ENCODE data around the gene PRR12.

Gene PRR12, protein sequence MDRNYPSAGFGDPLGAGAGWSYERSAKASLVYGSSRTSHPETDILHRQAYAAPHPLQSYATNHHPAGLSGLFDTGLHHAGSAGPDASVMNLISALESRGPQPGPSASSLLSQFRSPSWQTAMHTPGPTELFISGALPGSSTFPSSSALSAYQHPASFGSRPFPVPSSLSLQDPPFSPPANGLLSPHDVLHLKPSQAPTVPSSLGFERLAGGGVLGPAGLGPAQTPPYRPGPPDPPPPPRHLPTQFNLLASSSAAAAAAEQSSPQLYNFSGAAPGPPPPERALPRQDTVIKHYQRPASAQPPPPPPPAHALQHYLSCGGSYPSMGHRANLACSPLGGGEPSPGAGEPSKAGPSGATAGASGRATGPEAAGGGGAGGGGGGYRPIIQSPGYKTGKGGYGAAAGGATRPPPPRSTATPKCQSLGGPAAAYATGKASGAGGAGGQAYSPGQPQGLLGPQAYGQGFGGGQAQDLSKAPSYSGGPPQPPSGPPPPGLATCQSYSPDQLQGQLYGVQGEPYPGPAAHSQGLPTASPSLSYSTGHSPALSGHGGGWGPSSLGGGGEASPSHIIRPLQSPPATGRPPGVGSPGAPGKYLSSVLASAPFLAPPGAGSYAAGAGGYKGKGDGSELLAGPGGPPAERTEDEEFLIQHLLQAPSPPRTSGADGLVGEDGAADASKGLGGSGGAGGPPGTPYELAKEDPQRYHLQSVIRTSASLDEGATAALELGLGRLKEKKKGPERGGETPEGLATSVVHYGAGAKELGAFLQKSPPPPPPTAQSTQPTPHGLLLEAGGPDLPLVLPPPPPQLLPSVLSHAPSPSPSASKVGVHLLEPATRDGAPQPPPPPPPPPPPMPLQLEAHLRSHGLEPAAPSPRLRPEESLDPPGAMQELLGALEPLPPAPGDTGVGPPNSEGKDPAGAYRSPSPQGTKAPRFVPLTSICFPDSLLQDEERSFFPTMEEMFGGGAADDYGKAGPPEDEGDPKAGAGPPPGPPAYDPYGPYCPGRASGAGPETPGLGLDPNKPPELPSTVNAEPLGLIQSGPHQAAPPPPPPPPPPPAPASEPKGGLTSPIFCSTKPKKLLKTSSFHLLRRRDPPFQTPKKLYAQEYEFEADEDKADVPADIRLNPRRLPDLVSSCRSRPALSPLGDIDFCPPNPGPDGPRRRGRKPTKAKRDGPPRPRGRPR (N-terminal part only)

DNA sequence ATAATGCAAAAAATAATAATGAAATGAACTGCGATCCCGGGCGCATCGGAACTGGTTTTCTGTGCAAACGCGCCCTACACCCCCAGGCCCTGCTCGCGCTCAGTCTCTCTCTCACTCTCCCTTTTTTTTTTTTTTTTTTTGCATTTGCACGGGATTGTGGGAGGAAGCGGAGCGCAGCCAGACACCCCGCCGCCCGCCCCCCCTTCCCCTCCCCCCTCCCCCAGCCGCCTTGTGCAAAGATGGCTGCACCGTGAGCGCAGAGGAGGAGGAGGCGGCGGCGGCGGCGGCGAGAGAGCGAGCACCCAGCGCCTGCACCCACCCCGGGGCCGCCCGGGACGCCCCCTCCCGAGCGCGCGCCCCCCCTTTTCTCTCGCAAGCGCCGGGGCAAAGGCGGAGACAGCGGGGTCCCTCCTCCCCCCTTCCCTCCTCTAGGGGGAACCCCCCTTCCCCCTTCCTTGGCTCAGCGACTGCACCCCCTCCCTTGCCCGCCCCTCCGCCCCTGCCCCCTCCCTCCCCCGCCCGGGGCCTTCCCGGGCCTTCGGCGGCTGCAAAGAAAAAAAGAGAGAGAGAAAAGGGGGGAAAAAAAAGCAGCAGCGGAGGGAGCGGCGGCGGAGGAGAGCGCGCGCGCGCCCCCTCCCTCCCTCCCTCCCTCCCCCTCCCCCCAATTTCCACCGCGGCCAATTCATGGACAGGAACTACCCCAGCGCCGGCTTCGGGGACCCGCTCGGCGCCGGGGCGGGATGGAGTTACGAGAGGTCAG, at the start of gene PRR12:
Gene PRR12, plus strand, starts transcription at position 212 of the 760 bp plus-strand sequence. Its CDS starts 473 bp downstream, at position 685.
- DNase-seq (ENCODE audit: low spot score) (peak; percentile 88), FAIRE-seq (no peak)

DNA sequence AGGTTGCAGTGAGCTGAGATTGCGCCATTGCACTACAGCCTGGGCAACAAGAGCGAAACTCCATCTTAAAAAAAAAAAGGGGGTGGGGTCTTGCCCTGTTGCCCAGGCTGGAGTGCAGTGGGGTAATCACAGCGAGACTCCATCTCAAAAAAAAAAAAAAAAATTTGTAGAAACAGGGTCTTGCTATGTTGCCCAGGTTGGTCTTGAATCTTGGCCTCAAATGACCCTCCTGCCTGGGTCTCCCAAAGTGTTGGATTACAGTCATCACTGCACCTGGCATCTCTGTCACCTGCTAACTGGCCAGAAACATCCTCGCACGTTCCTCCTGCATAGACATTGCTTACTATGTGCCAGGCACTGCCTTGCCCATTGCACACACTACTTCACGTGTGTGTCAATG, 49.1 kb upstream of the PRR12 start:
- peak; percentile 46 for FAIRE-seq

DNA sequence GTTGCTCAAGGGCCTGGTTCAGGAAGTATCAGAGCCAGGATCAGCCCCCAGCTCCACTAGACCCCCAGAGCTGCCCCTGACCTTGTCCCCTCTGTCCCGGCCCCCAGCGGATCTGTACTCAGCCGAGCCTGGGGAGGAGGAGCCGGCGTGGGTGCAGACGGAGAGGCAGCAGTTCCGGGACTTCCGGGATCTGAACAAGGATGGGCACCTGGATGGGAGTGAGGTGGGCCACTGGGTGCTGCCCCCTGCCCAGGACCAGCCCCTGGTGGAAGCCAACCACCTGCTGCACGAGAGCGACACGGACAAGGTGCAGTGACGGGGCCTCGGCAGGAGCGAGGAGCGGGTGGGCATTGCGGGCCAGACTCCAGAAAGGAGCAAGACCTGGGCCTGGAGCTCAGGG, 48.5 kb upstream of the PRR12 start:
- DNase-seq (ENCODE audit: low spot score) (no peak), FAIRE-seq (no peak)

More for the DNA sequence above, 49.1 kb upstream of the PRR12 start:
- no peak for DNase-seq (ENCODE audit: low spot score)

DNA sequence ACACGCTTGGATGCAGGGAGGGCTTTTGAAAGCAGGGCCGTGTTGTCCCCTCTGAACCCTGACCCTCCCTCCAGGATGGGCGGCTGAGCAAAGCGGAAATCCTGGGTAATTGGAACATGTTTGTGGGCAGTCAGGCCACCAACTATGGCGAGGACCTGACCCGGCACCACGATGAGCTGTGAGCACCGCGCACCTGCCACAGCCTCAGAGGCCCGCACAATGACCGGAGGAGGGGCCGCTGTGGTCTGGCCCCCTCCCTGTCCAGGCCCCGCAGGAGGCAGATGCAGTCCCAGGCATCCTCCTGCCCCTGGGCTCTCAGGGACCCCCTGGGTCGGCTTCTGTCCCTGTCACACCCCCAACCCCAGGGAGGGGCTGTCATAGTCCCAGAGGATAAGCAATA, 48.0 kb upstream of the PRR12 start:
- DNase-seq (ENCODE audit: low spot score) (no peak), FAIRE-seq (no peak)

DNA sequence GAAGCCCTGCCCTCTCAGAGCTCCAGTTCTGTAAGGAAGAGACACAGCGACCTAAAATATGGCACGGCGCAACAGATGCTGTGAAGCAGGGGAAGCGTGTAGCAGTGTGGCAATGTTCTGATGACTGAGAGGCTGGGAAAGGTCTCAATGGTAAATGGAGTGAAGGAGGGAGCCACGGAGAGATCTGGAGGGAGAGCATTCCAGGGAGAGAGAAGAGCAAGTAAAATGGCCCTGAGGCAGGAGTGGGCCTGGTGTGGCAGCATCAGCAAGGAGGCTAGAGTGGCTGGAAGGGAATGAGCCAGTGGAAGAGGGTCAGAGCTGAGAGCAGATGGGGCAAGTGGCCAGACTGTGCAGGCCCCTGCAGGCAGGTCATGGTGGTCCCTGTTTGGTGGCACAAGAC, 46.8 kb upstream of the PRR12 start:
- no peak for FAIRE-seq
- DNase-seq (ENCODE audit: low spot score) = no peak

DNA sequence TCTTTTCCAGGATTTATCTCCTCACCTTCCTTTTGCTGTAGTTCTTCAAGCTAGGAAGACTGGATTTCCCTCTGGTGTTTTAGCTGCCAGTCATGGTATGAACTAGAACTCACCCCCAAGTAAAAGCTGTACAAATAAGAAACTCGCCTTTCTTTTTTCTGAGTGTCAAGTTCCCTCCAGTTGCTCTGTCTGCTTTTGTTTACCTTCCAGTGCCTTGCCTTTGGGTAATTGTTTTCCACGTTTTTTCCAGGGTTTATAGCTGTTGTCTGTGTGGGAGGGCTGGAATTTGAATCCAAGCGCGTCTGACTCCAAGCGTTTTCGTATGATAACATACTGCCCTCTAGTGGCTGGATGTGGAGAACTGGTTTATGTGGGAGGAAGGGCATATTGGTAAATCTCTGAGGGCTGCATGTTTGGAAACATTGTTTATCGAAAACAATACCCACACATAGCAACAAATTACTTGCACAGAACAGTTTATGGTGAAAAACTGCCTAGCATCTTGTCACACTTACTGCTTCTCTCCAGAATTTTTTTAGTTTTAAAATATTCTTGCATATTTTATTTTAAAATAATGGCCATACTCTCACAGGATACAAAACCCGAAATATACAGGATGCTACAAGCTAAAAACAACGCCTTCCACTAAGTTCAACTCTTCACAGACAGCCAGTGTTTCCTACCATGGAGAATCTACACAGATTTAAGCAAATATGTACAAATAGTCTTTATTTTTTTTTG, 44.0 kb upstream of the PRR12 start:
- DNase-seq (ENCODE audit: low spot score) = peak; percentile 81
- no peak for FAIRE-seq

DNA sequence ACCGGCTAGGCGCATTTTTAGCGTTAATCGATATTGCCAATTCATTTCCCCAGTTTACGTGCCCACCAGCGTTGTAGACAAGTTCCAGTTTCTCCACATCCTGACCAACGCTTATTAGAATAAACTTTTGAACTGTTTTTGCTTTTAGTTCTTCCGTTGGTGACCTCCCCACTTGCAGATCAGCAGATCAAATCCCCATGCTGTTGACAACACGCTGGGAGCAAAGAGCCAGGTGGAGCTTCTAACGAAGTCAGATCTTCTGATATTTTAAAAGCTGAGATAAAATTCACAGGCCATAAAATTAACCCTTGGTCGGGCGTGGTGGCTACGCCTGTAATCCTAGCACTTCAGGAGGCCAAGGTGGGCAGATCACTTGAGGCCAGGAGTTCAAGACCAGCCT, 41.9 kb upstream of the PRR12 start:
- DNase-seq (ENCODE audit: low spot score) (no peak), FAIRE-seq (no peak)

DNA sequence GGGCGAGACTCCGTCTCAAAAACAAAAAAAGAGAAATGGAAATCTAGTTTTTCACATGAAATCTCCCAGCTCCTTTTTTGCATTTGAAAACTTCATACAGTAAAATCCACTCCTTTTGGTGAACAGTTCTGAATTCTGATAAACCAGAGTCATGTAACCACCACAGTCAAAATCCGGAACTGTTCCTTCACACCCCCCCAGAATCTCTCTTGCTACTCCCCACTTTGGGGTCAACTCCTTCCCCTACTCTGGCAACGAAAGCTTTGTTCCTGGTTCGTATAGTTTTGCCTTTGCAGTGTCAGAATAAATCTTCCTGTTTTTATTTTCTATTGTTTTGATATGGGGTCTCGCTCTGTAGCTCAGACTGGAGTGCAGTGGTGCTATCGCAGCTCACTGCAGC, 39.5 kb upstream of the PRR12 start:
- FAIRE-seq (no peak), DNase-seq (ENCODE audit: low spot score) (no peak)

DNA sequence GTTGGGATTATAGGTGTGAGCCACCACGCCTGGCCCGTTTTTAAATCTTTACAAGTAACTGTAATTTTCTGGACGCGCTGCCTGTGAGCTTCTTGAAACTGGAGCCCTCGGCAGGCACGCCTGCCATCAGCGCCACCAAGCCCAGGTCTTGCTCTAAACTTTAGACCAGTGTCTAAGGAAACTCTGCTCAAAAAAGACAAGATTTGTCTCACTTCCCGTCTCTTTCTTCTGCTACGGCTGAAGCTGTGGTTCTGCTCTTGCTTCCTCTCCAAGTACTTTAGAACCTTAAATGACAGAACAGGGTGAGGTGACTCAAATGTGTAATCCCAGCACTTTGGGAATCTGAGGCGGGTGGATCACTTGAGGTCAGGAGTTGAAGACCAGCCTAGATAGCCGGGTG, 38.2 kb upstream of the PRR12 start:
- DNase-seq (ENCODE audit: low spot score) (no peak), FAIRE-seq (no peak)

DNA sequence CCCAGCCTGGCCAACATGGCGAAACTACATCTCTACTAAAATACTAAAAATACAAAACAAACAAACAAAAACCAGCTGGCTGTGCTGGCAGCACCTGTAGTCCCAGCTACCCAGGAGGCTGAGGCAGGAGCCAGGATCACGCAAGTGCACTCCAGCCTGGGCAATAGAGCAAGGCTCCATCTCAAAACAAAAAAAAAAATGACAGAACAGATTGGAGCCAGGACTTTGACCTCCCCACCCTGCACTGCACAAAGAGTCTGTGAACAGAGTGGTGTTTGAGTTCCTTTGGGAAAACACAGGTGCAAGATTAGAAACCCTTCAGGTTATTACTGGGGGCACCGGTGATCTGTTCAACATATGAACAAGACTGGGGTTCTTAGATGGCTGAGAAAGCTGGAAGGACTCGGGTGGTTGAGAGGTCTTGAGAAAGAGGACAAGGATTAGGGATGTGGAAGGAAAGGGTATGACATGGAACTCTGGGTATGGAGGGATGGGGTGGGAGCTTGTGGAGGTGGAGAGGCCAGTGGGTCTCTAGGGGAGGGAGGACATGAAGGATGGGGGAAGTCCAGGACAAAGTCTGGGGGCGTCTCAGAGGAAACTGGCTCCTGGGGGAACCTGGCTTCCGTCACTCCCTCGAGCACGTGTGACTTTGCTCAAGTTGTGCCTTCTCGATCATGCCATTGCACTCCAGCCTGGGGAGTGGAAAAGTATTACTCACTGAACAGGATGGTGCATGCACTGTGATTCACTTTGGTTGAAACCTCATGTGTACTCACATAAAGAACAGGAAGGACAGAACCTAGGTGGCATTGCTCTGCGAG, 37.3 kb upstream of the PRR12 start:
- no peak for DNase-seq (ENCODE audit: low spot score)
- FAIRE-seq = no peak

DNA sequence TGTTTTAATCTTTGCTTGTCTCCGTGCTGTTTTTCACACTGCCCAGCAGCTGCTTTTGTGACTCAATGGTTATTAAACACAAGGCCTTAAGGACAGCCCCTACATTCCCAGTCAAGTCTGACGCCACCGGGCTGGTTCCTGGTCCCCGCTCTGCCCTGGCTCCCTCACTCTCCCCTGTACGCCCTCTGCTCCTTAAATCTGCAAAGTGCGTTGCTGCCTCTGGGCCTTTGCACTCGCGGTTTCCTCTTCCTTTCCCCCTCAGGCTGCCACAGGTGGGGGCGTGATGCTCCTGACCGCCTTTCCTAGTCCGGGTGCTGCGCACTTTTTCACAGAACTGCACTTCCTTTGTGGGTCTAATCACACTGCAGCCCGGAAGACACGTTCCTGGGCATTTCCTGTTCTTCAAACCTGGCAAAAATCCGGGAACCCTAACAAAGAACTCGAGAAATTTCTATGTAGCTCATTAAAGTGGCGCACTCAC, 36.2 kb upstream of the PRR12 start:
- FAIRE-seq (no peak), DNase-seq (ENCODE audit: low spot score) (no peak)

DNA sequence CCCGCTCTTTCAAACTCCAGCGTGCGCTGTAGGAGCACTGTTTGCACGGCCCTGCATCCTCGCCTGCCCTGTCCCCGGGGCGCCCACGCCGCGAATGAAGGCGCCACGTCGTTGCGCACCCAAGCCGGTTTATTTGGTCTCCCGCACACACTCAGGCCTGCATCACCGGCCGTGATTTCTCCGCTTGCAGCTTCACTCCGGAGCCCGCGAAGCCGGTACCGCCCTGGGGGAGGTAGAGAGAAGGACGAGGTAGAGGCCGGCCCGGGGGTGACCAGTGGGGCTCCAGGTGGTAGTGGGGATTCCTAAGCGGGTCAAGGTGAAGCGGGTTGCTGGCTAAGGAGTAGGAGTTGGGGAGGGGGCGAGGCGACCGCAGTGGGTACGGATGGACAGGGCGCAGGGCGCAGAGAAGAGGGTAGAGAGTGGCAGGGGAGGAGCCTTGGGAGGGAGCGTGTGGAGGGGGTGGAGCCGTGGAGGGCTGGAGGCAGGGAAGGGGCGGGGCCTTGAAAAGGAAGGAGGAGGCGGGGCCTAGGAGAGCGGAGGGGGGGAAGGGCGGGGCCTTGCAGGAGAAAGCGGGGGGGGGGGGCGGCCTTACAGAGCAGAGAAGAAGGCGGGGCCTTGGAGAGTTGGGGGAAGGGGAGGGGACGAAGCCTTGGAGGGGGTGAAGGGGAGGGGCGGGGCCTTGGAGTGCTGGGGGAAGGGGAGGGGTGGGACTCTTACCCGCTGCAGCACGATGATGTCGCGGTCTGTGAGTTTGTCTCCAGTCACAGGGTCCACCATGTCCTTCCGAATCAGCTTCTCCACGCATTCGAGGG, 35.2 kb upstream of the PRR12 start:
- FAIRE-seq (no peak), DNase-seq (ENCODE audit: low spot score) (peak; percentile 60)

DNA sequence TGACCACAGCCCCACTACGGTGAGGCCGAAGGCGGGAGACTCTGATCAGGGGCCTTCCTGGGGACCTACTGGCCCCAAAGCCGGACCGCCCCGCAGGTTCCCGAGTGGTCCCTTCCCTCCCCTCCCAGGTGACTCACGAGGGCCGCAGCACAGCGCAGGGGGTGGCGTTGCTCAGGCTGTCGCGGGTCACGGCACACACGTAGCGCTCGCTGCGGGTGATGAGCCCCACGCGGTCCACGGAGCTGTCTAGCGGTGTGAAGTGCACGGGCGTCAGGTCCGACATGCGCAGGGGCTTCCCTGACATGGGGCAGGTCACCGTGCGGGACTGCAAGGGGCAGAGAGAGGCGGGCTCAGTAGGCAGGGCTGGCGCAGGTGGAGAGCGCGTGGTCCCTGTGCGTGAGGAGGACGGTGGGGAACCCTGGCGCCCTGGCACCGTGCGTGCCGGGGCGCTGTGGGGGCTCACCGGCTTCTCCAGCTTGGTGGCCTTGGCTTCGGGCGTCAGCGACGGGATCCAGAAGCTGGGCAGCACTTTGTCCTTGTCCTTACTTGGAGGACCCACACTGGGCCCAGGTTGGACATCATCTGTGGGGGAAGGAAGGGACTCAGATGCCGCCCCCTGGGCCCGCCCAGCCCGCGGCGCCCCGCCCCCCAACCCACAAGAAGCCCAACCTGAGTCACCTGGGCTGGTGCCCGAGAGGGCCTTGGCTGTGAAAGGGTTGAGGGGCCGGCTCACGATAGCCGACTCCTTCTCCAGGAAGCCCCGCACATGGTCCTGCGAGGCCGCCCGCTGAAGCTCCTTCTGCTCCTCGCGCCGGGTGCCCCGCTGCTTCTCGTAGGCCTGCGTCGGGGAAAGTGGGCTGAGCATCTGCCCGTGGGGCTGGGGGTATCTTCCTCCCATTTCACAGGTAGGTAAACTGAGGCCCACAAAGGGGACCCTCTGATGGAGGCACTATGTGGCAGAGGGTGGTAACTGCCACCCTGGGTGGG, 34.3 kb upstream of the PRR12 start:
- DNase-seq (ENCODE audit: low spot score) (no peak), FAIRE-seq (no peak)

DNA sequence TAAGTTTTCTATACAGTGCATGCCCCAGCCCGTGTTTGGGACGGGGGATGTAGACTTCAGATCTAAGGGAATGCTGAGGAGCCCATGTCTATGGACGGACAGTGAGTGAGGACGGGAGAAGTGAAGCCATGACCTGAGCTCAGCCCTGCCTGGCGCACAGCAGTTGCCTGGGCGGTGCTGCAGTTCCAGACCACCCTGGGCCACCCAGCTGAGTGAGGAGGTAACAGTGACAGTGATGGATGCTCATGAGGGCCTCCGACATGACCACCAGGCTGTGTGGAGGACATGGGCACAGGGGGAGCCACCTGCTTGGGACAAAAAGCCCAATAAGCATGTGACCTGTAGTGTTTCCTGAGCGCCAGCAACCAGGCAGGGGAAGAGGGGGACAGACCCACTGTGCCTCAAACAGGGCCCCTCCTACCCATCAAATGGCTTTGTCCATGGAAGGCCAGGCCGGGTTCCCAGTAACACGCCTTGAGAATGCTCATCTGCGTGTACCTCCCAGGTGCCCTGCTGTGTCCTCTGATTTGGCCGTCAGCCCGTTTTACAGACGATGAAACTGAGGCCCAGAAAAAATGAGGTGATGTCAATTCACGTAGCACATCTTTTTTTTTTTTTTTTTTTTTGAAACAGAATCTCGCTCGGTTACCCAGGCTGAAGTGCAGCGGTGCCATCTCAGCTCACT, 33.2 kb upstream of the PRR12 start:
- DNase-seq (ENCODE audit: low spot score) (no peak), FAIRE-seq (no peak)

DNA sequence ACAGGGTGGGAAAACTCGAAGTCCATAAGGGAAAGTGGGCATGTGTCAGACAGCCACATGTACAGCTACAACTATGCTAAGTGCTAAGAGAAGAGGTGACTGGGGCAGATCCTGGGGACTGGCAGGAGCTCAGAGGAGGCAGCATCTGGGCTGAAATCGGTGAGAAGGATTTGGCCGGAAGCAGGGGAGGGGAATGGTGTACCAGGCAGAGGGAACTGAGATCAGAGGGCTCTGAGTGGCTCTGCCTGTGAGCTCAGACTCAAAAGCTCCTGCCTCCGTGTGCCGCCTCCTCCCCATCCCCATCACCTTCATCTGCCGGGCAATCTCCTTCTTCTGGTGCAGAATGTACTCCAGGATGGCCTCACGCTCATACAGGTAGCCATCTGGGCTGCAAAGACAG, 32.4 kb upstream of the PRR12 start:
- FAIRE-seq = no peak
- no peak for DNase-seq (ENCODE audit: low spot score)

DNA sequence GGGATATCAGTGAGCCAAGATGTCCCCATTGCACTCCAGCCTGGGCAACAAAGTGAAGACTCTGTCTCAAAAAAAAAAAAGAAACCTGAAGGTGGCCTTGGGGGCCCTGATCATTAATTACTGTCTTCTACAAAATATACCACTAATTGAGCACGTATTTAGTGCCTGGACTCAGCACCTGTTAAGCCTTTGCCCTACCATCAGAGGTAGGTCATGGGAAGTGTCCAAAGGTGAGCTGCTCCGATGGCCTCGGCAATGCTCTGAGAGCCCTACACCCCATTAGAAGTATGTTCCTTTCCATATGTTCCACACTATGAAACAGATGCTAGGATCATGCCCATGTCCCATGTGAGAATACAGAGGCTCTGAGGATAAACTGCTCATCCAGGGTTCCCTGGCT, 31.5 kb upstream of the PRR12 start:
- no peak for DNase-seq (ENCODE audit: low spot score)
- FAIRE-seq = no peak

DNA sequence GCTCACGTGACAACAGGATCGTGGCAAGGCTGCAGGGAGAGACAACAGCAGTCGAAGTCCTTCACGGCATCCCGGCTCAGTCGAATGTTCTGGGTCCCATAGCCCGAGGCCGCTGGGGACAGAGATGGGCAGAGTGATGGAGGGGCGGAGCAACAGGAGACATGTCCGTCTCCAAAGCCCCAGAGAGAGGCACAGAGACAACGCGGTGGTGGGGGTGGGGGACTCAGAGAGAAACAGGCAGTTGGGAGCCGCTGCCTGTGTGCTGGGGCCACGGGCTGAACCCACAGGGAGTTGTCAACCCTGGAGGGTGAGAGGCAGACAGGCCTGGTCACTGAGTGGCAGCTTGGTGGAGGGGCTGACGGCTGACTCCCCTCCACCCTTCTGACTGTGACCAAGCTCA, 31.1 kb upstream of the PRR12 start:
- FAIRE-seq (no peak), DNase-seq (ENCODE audit: low spot score) (no peak)

Measured in urothelium cell line (cell line).